ENCODE measurements around the gene CELF4.
"Not testable (repeated sequence)": the region's sequence is repeated elsewhere in the genome, so short reads cannot be mapped to it uniquely, and the experiment has no call there.

Gene CELF4

DNA sequence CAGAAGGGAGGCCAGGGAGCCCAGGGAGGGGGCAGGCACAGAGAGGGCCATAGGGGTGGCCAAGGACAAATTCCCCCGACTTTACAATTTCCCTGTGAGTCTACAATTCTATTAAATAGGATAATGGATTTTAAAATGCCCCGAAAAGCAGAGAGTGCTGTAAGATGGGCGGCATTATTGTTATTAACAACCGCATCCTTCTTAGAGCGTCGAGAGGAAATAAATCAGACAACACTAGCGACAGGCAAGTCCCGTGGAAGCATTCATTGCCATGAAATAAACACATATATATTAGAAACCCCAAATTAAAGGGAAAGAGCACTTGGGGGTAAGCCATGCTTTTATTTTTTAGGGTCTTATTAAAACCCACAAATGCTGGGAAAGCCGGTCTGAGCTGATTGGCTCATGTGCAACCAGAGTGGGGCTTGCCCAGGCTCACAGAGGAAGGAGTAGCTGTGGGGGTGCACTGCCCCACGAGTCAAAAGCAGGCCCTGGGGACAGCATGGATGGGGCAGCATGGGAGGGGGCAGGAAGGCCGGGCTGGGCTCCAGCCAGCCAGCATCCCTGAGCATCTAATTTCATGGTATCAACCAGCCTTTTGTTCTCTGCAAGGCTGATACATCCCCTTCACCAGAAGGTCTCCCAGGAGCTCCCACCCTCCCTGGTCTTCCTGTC lies 187.1 kb downstream of the CELF4 start:
- no peaks in the 10 kb centered on the region for H3K36me3 ChIP-seq (ENCODE audit: control insufficient read depth in 2 of 2, insufficient read depth in 2 of 2, low read length in 2 of 2)
- no peak overlapping the region for H3K4me3 ChIP-seq (ENCODE audit: low read length in 2 of 2)
- no peaks in the 10 kb centered on the region for H3K27me3 ChIP-seq (ENCODE audit: control insufficient read depth in 2 of 2, insufficient read depth in 2 of 2, low read length in 2 of 2)
- H3K9ac ChIP-seq (ENCODE audit: low read depth in 1 of 2, low read length in 2 of 2) = no peak overlapping the region
- H3K4me1 ChIP-seq (ENCODE audit: control insufficient read depth in 2 of 2, insufficient read depth in 2 of 2, low read length in 2 of 2) = no peaks in the 10 kb centered on the region
- H3K27ac ChIP-seq (ENCODE audit: low read depth in 2 of 2, low read length in 2 of 2) = no peak overlapping the region
- no peaks in the 10 kb centered on the region for H3K9me3 ChIP-seq (ENCODE audit: control insufficient read depth in 2 of 2, low read length in 2 of 2)

DNA sequence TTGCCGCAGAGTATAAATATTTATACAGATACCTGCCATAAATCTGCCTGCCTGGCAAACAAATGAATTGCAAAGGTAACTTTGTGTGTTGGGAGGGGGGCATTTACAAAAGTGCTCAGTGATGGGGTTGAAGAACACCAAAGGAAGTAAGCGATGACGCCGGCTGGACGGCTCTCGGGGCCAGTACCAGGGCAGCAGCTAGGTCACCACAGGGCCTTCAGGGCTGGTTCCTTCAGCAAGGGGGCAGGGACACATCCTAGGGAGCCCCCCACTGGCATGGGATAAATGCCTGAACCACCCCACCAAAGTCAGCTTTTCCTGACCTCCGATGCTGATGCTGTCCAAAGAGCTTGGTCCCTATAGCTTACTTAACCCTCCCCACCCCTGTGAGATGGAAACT lies 190.4 kb downstream of the CELF4 start:
- Histone ChIP-seq H3K9me3 (ENCODE audit: control insufficient read depth in 2 of 2, low read length in 2 of 2) (no peaks in the 10 kb centered on the region), H3K9ac (ENCODE audit: low read depth in 1 of 2, low read length in 2 of 2) (no peak overlapping the region), H3K4me3 (ENCODE audit: low read length in 2 of 2) (no peak overlapping the region), H3K36me3 (ENCODE audit: control insufficient read depth in 2 of 2, insufficient read depth in 2 of 2, low read length in 2 of 2) (no peaks in the 10 kb centered on the region), H3K27me3 (ENCODE audit: control insufficient read depth in 2 of 2, insufficient read depth in 2 of 2, low read length in 2 of 2) (no peaks in the 10 kb centered on the region), H3K4me1 (ENCODE audit: control insufficient read depth in 2 of 2, insufficient read depth in 2 of 2, low read length in 2 of 2) (no peaks in the 10 kb centered on the region), H3K27ac (ENCODE audit: low read depth in 2 of 2, low read length in 2 of 2) (no peak overlapping the region)

DNA sequence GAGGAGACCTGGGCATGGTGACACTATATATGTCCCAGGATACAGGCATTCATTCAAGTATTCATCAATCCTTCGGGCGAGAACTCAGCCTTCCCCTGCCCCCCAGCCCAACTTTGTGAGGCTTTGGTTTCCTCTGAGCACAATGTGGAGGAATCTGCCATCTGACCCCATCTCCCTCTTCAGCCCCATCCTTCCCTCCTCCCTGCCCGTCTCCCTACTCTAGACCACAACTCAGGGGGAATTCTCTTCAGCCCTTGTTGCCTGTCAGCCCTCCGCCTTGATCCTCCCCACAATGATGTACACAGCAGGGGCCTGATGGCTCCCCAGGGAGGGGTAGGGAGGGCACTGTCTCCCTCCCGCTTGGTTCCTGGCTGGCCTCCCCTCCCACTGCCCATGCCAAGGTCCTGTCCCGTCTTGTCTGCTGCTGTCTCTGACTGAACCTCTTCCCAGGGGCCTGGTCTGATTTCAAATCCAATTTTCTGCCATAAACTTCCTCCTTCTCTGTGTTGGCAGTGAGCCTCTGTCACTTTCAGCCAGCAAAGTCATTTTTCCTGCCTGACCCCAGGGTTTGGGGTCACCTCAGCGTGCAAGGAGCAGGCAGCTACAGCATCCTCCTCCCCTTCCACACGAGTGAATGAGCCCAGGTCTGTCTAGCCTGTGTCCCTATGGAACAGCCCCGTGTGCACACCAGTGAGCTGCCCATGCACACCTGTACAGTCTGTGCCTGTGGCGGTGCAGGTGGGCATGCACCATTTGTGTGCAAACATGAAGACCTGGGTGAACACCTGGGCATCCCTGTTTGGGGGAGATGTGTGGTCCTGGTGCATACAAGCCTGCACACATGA lies 197.3 kb downstream of the CELF4 start:
- Histone ChIP-seq H3K27ac (ENCODE audit: low read depth in 2 of 2, low read length in 2 of 2) (no peak overlapping the region), H3K4me3 (ENCODE audit: low read length in 2 of 2) (no peak overlapping the region), H3K36me3 (ENCODE audit: control insufficient read depth in 2 of 2, insufficient read depth in 2 of 2, low read length in 2 of 2) (no peaks in the 10 kb centered on the region), H3K4me1 (ENCODE audit: control insufficient read depth in 2 of 2, insufficient read depth in 2 of 2, low read length in 2 of 2) (no peaks in the 10 kb centered on the region), H3K9ac (ENCODE audit: low read depth in 1 of 2, low read length in 2 of 2) (no peak overlapping the region), H3K27me3 (ENCODE audit: control insufficient read depth in 2 of 2, insufficient read depth in 2 of 2, low read length in 2 of 2) (peaks cover 0 to 3% of the 10 kb centered on the region in 2 donors), H3K9me3 (ENCODE audit: control insufficient read depth in 2 of 2, low read length in 2 of 2) (no peaks in the 10 kb centered on the region)

DNA sequence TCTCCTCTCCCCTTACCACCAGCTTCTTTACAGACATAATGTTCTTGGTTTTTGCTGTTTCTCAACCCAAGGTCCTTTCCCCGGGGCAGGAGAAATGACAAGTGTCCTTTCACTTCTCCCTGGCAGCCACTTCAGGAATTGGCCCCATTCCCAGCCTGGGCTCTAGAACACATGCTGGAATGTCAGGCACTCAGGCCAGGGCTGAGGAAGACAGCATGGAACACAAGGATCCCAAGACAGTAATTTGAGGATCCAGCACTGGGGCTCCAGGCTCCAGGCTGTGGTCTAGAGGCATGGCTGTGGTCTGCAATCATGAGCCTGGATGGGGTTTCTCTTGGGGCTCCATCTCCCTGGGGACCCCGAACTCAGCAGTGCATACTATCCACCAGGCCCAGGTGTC lies 201.4 kb downstream of the CELF4 start:
- Histone ChIP-seq H3K27me3 (ENCODE audit: control insufficient read depth in 2 of 2, insufficient read depth in 2 of 2, low read length in 2 of 2) (peaks cover 5 to 9% of the 10 kb centered on the region in 2 donors), H3K4me3 (ENCODE audit: low read length in 2 of 2) (no peak overlapping the region), H3K27ac (ENCODE audit: low read depth in 2 of 2, low read length in 2 of 2) (no peak overlapping the region), H3K36me3 (ENCODE audit: control insufficient read depth in 2 of 2, insufficient read depth in 2 of 2, low read length in 2 of 2) (no peaks in the 10 kb centered on the region), H3K4me1 (ENCODE audit: control insufficient read depth in 2 of 2, insufficient read depth in 2 of 2, low read length in 2 of 2) (no peaks in the 10 kb centered on the region), H3K9me3 (ENCODE audit: control insufficient read depth in 2 of 2, low read length in 2 of 2) (no peaks in the 10 kb centered on the region), H3K9ac (ENCODE audit: low read depth in 1 of 2, low read length in 2 of 2) (no peak overlapping the region)

DNA sequence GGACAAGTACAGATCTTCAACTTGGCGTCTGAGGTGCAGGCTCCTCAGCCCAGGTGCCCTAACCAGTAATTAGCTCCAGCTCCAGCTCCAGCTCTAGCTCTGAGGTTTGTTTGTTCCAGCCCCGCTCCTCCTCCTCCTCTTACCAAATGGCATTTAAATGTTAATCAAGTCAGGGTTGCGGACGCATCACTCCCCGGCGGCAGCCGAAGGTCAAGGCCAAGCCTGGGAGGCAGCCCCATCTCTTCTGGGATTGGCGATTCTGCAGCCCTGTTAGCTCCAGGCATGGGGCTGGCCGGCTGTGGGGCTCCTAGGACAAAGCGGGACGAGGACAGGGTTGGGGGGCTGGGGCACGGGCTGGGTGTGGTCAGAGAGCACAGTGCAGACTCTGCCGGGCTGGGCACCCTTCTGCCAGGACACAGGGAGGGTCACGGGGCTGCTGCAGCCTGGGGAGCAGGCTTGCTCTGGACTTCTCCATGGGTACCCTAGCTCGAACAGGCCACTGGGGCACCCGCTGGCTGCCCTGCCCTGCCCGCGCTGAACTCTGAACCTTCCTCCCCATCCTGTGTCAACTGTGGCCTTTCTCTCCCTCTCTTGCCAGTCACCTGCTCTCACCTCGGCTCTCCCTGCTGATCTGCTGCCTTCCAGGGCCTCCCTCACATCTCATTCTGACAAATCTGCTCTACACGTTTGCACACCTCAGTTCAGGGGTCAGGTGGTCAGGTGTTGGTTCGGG lies 203.3 kb downstream of the CELF4 start:
- H3K4me1 ChIP-seq (ENCODE audit: control insufficient read depth in 2 of 2, insufficient read depth in 2 of 2, low read length in 2 of 2) = no peaks in the 10 kb centered on the region
- H3K36me3 ChIP-seq (ENCODE audit: control insufficient read depth in 2 of 2, insufficient read depth in 2 of 2, low read length in 2 of 2) = no peaks in the 10 kb centered on the region
- no peak overlapping the region for H3K27ac ChIP-seq (ENCODE audit: low read depth in 2 of 2, low read length in 2 of 2)
- H3K9ac ChIP-seq (ENCODE audit: low read depth in 1 of 2, low read length in 2 of 2) = no peak overlapping the region
- no peak overlapping the region for H3K4me3 ChIP-seq (ENCODE audit: low read length in 2 of 2)
- H3K27me3 ChIP-seq (ENCODE audit: control insufficient read depth in 2 of 2, insufficient read depth in 2 of 2, low read length in 2 of 2) = peaks cover 5 to 9% of the 10 kb centered on the region in 2 donors
- H3K9me3 ChIP-seq (ENCODE audit: control insufficient read depth in 2 of 2, low read length in 2 of 2) = no peaks in the 10 kb centered on the region

DNA sequence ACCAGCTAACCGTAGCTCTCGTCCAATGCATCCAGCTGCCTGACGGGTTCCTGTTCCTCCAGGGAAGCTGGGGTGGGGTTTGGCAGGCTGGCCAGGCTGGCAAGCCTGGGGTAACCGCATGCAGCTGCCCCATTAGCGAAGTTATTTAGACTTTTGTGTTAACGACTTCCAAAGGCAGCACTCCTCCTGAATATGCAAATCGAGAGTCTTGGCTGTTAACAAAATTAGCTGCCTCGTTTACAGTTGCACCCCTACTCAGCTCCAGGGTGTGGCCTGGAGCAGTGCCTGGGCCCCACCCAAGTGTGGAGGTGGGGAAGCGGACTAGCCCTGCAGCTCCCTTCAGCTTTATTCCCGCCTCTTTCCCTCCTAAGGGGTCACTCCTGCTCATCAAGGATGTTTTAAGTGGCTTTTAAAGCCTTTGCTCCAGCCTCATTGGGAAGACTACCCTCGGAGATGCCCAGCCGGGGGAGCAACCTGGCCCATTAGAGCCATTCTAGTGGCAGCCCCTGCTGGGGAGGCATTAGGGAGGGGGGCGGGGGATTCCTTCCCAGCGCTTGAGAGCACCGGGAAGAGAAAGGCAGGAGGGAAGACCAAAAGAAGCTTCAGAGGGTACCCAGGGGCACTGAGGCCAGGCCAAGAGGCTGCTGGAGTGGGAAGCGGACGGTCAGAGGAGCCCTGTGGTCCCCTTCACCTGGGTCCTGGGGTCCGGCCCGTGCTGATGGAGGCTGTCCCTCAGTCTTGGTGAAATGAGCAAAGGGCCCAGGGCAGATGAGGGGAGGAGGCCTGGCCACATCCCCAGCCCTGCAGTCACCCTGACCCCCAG lies 204.1 kb downstream of the CELF4 start:
- H3K27me3 ChIP-seq (ENCODE audit: control insufficient read depth in 2 of 2, insufficient read depth in 2 of 2, low read length in 2 of 2) = peaks cover 5 to 9% of the 10 kb centered on the region in 2 donors
- no peaks in the 10 kb centered on the region for H3K36me3 ChIP-seq (ENCODE audit: control insufficient read depth in 2 of 2, insufficient read depth in 2 of 2, low read length in 2 of 2)
- no peak overlapping the region for H3K9ac ChIP-seq (ENCODE audit: low read depth in 1 of 2, low read length in 2 of 2)
- no peaks in the 10 kb centered on the region for H3K9me3 ChIP-seq (ENCODE audit: control insufficient read depth in 2 of 2, low read length in 2 of 2)
- no peak overlapping the region for H3K27ac ChIP-seq (ENCODE audit: low read depth in 2 of 2, low read length in 2 of 2)
- no peaks in the 10 kb centered on the region for H3K4me1 ChIP-seq (ENCODE audit: control insufficient read depth in 2 of 2, insufficient read depth in 2 of 2, low read length in 2 of 2)
- H3K4me3 ChIP-seq (ENCODE audit: low read length in 2 of 2) = no peak overlapping the region

DNA sequence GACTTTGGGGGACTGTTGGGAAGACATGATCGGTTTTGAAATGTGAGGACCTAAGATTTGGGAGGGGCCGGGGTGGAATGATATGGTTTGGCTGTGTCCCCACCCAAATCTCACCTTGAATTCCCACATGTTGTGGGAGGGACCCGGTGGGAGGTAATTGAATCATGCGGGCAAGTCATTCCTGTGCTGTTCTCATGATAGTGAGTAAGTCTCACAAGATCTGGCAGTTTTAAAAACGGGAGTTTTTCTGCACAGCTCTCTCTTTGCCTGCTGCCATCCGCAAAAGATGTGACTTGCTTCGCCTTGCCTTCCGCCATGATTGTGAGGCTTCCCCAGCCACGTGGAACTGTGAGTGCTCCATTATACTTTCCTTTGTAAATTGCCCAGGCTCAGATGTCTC lies 207.5 kb downstream of the CELF4 start:
- not testable (repeated sequence) for H3K36me3 ChIP-seq (ENCODE audit: control insufficient read depth in 2 of 2, insufficient read depth in 2 of 2, low read length in 2 of 2); H3K27me3 ChIP-seq (ENCODE audit: control insufficient read depth in 2 of 2, insufficient read depth in 2 of 2, low read length in 2 of 2); H3K4me1 ChIP-seq (ENCODE audit: control insufficient read depth in 2 of 2, insufficient read depth in 2 of 2, low read length in 2 of 2); H3K4me3 ChIP-seq (ENCODE audit: low read length in 2 of 2); H3K27ac ChIP-seq (ENCODE audit: low read depth in 2 of 2, low read length in 2 of 2); H3K9me3 ChIP-seq (ENCODE audit: control insufficient read depth in 2 of 2, low read length in 2 of 2); H3K9ac ChIP-seq (ENCODE audit: low read depth in 1 of 2, low read length in 2 of 2)

DNA sequence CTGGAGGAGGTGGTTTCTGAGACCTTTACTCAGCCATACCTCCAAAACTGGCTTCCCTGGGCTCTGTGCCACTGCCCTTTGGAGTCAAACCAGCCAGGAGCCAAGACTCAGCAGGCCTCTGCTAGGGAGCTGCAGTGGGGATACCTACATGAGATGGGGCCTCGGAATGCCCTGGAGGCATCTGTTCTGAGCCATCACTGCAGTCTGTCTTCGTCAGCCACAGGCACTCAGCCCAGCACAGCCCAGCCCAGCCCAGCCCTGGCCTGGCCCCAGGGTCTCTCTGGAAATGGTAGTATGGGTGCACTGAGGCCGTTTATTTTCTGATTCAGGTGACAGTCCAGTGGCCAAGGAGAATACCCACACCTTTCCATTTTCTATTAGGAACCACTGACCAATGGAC lies 209.8 kb downstream of the CELF4 start:
- no peaks in the 10 kb centered on the region for H3K4me1 ChIP-seq (ENCODE audit: control insufficient read depth in 2 of 2, insufficient read depth in 2 of 2, low read length in 2 of 2)
- H3K9ac ChIP-seq (ENCODE audit: low read depth in 1 of 2, low read length in 2 of 2) = no peak overlapping the region
- H3K27me3 ChIP-seq (ENCODE audit: control insufficient read depth in 2 of 2, insufficient read depth in 2 of 2, low read length in 2 of 2) = no peaks in the 10 kb centered on the region
- no peaks in the 10 kb centered on the region for H3K36me3 ChIP-seq (ENCODE audit: control insufficient read depth in 2 of 2, insufficient read depth in 2 of 2, low read length in 2 of 2)
- no peak overlapping the region for H3K27ac ChIP-seq (ENCODE audit: low read depth in 2 of 2, low read length in 2 of 2)
- no peaks in the 10 kb centered on the region for H3K9me3 ChIP-seq (ENCODE audit: control insufficient read depth in 2 of 2, low read length in 2 of 2)
- H3K4me3 ChIP-seq (ENCODE audit: low read length in 2 of 2) = no peak overlapping the region

DNA sequence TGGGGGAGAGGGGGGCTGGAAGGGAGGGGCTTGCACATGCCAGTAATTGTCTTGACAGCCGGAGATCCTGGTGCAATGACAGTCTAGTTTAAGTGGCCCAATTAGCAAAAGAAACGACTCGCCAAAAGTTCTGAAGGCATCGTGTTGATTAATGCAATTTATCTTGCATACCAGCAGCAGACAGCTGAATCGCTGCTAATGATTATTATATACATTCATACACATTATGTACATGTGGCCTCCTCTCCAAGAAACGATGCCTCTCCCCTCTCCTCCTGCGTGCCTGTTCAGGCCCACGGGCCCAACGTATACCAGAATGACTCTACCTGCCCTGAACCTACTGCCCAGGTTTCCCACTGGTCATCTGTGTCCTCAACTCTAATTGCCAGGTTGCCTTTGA lies 214.5 kb downstream of the CELF4 start:
- Histone ChIP-seq H3K9me3 (ENCODE audit: control insufficient read depth in 2 of 2, low read length in 2 of 2) (no peaks in the 10 kb centered on the region), H3K4me3 (ENCODE audit: low read length in 2 of 2) (no peak overlapping the region), H3K27me3 (ENCODE audit: control insufficient read depth in 2 of 2, insufficient read depth in 2 of 2, low read length in 2 of 2) (peaks cover 0 to under 1% of the 10 kb centered on the region in 2 donors), H3K27ac (ENCODE audit: low read depth in 2 of 2, low read length in 2 of 2) (no peak overlapping the region), H3K4me1 (ENCODE audit: control insufficient read depth in 2 of 2, insufficient read depth in 2 of 2, low read length in 2 of 2) (no peaks in the 10 kb centered on the region), H3K9ac (ENCODE audit: low read depth in 1 of 2, low read length in 2 of 2) (no peak overlapping the region), H3K36me3 (ENCODE audit: control insufficient read depth in 2 of 2, insufficient read depth in 2 of 2, low read length in 2 of 2) (no peaks in the 10 kb centered on the region)

Data from mucosa of rectum (tissue), 2 donors.